Stimulated activated CD8-positive, alpha-beta memory T cell treated with anti-CD3 and anti-CD28 coated beads, Interleukin-12 subunit alpha, Interleukin-12 subunit beta, amount 100 ng/mL, for 24 hours (primary cell): ENCODE results near the gene ZCCHC14.
"Not testable (repeated sequence)": the region's sequence is repeated elsewhere in the genome, so short reads cannot be mapped to it uniquely, and the experiment has no call there.

Experiments used
- DNase-seq: peaks from one replicate; pipeline ENCODE4 v3.0.0-alpha.2; 2020; ENCODE audit errors: extremely low read depth

ZCCHC14 gene

DNA sequence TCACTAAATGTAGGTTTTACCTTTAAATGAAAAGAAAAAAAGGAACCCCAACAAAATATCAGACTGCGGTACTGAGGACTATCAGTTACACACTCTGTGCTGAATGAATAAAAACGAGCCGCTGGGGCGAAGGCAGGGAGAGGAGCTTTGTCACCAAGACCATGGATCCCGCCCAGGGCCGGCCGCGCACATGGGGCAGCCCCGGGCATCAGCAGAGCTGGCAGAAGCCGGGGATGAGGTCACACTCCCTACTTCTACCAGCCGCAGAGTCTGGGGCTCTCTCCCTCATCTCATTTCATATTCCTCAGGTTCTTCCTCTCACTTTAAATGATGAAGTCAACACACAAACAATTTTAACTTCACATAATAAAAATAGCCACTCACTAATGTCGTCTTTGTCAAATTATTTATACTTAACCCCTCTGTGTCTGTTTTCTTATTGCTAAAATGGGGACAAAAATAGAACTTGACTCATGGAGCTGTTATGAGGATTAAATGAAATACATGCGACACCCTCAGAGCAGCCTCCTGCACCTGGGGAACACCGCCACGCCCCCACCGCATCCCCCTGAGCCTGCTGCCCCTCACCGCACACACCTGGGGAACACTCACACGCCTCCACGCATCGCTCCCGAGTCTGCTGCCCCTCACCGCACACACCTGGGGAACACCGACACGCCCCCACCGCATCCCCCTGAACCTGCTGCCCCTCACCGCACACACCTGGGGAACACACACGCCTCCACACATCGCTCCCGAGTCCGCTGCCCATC lies 15.4 kb downstream of the ZCCHC14 start:
- not testable (repeated sequence) for DNase-seq

DNA sequence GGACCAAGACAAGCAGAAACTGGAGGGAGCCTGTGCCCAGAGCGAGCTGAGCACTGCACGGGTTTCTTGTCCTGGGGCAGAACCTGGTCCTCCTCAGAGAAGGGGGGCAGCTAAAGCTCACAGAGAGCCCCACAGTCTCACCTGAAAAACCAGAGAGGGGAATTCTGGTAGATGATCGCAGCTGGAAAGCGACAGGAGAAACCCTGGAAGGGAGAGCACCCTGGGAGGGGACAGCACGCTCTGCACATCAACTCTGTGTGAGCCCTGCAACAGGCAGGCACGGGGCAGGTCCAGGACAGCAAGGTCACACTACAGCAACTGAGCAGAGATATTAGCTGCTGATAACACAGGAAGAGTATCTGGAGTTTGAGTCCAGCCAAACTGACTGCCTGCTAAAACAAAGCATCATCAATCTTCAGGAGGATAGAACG lies 18.2 kb downstream of the ZCCHC14 start:
- DNase-seq = no peak

DNA sequence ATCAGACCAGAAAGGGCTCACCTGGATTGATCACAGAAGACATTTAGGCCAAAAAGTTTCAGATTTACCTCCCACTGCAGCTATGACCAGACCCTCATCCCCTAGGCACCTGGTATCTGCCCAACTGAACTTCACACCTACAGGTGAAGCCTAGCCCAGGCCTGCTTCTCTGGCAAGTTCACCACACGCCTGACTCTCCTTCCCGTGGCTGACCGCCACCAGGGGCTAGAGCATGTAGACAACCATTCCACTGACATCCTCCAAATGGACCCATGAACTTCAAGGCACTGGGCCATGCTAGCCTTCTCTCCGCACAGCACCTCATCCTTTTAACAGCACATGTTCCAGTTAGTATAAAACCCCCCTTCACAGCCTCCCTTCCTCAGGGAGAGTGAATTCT lies 18.8 kb downstream of the ZCCHC14 start:
- DNase-seq = no peak

DNA sequence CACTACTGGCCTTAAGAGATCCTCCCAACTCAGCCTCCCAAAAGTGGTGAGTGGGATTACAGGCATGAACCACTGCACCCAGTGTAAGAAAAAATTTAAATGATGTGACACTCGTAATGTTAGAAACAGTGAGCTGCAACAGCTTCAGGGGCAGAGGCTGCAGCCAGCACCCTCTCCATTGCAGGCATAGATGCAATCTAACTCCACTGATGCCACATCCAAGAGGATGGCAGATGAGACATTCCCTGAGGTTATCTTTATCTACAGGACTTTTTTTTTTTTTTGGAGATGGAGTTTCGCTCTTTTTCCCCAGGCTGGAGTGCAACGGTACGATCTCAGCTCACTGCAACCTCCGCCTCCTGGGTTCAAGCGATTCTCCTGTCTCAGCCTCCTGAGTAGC lies 19.9 kb downstream of the ZCCHC14 start:
- no peak for DNase-seq

DNA sequence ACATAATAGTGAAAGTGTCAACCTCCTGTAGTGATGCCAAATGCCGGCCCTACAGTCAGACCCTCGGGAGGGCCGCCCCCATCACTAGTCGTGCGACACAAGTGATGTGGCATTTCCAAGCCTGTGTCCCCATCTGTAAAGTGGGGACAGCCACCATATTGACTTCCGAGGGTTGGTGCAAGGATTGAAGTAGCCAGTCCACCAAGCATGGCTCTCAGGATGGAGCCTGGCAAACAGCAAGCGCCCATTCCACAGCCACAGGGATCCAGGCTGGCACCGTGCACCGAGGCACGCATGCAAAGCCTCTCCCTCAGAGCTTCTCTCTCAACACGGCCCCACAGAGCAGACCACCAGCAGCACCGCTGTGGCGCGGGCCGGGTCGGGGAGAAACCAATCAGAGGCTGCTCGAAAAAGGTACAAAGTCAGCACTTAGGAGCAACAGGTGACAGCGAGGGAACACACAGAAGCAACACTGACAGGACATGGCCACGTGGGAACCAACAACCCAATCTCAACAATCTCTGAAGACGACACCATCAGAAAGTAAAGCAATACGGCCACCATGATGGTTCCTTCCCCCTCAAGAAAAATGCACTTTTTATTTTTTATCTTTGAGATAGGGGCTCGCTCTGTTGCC lies 20.6 kb downstream of the ZCCHC14 start:
- DNase-seq = no peak

DNA sequence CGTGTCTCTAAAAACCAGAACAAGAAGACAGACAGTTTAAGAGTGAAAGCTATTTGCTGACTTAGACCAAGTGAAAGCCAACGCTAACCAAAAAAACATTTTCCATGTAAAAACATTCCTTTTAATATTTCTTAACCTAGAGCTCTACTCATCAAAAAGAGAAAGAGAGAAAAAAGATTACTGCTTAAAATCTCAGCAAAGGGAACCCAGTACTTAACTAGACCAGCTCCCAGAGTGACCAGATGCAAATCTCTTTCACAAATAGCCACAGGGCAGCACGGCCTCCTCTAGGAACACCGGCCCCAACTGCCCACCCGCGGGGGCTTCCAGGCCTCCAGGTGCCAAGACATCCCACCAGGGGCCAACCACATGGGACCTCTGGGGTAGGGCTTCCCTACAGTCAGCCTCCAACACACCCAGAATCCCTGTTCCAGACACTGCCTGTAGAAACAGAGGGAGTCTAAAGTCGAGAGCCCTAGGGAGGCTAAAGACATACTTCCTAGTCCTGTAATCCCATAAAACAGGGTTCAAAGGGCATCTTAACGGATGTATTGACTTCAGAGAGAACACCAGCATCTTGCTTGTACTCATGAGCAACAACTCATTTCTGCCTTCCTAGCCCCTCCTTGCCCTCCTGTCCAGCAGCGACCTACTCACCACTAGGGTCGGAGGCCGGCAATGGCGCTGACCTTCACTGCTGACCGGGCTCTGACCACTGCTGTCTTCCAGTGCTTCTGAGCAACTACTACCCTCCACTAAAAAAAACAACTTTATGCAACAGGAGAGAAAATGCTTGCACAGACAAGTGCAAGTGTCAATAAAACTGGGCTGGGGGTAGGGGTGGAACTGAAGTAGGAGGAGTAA lies 21.3 kb downstream of the ZCCHC14 start:
- DNase-seq = no peak

DNA sequence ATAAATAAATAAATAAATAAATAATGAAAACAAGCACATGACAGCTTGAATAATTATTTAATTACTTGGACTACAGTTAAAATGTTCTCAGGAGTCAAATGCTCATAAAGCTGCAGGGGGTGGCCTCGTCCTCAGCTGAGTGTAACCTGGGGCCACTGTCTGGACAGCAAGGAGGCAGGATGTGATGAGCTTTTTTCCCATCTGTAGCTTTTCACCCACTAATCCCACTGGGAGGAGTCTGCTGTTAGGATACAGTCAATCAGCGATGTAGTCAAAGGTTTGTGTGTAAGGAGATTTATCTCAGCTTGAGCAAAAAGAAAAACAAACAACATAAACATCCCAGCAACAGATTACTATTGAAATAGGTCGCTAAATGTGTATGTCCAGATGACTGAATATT lies 22.5 kb downstream of the ZCCHC14 start:
- no peak for DNase-seq

DNA sequence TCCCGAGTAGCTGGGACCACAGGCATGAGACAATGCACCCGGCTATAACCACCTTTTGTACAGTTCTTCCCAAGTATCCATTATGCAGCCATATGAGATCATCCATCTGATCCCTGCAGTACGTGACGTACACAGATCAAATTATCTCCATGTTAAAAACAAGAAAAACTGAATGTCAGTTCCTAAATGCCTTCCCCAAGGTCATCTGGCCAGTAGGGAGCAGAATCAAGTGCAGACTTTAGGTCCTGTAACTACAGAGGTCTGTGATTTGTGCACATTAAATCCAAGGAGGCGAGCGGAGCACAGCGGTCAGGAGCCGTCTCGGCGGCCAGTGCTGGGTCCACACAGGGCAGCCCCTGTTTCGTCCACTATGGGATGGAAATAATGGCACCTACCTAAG lies 23.7 kb downstream of the ZCCHC14 start:
- DNase-seq = no peak

DNA sequence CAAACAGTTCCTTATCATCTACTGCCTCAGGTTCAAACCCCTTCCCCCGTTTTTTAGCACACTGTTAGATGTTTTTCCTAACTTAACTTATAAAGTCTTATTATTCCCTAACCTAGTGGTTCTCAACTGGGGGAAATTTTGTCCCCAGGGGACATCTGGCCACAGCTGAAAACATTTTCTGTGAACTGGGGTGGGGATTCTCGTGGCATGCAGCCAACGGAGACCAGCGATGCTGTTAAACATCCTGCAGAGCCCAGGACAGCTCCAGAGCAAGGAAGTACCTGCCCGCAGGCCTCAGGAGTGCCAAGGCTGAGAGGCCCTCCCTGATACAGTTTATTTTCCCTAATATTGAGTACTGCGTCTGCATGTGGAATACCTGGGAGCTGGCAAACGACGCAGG lies 24.3 kb downstream of the ZCCHC14 start:
- no peak for DNase-seq

DNA sequence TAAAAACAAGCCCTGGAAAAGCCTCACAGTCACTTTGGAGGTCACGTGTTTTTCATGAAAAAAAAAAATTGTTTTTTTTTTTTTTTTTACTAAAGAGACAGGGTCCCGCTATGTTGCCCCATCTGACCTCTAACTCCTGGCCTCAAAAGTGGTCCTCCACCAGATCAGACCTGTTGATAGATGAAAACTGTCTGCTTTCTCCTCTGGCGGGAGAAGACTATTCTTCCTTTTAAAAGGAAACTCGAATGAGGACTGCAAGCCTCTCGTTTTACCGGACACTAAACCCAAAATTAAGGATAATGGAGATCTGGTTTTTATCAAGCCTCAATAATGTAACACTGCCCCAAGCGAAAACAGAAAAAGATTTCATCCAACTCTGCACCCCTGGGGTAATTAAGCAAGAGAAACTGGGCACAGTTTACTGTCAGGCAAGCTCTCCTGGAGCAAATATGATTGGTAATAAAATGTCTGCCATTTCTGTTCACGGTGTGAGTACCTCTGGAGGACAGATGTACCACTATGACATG lies 25.8 kb downstream of the ZCCHC14 start:
- no peak for DNase-seq

DNA sequence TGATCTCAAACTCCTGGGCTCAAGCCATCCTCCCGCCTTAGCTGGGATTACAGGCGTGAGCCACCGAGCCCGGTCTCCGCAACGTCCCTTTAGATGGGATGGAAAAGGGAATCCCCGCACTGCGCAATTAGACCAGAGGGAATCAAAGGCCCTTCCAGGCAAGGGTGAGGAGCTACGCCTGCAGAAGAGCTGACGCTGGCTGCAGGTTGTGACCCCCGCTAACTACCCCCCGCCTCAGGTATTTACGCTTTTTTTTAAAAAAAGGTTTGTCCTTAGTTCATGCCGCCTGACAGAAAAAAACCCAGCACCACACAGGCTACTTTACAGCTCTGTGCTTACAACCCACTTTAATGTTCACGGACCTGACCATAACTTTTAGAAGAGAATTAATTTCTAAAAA lies 26.9 kb downstream of the ZCCHC14 start:
- no peak for DNase-seq

DNA sequence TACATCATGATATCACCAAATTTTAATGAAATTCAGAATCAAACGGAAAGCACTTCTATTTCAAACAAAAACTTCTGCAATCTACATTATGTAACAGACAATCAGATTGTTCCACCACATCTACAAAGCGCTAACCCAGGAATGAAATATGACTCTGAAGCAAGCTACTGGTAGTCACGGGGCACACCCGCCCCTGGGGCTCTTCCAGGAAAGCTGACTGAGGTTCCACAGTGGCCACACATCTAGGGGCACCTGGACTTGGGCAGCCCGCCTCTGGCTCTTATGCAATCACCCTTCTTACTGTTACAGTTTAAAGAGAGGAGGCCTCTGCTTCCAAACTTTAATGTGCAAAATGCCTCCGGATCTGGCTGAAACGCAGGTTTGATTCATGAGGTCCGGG lies 27.5 kb downstream of the ZCCHC14 start:
- DNase-seq = no peak

DNA sequence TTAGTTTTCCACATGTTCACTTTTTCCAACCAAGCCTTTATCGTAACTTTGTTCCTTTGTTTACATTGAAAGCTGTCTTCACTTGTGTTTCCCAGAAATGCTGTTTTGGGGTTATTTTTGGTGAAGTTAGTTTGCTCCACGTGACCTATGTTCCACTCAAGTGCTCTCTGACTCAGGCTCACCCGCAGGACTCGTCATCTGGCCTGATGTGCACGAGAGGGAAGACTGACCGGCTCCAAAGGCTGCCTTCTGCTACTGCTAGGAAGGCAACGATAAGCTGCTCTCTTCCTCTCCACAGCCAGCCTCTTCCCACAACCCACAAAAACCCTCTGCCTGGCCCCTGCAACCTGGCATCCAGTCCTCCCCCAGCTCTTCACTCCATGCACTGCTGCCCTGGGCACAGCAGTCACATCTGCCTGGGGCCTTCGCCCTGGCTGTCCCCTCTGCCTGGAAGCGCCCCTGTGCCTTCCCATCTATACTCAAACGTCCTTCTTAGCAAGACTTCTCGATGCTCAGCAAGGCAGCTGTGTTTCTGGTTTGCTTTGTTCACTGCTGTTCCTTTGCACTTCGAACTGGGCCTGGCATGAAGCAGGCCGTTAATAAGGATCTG lies 28.0 kb downstream of the ZCCHC14 start:
- DNase-seq = no peak

DNA sequence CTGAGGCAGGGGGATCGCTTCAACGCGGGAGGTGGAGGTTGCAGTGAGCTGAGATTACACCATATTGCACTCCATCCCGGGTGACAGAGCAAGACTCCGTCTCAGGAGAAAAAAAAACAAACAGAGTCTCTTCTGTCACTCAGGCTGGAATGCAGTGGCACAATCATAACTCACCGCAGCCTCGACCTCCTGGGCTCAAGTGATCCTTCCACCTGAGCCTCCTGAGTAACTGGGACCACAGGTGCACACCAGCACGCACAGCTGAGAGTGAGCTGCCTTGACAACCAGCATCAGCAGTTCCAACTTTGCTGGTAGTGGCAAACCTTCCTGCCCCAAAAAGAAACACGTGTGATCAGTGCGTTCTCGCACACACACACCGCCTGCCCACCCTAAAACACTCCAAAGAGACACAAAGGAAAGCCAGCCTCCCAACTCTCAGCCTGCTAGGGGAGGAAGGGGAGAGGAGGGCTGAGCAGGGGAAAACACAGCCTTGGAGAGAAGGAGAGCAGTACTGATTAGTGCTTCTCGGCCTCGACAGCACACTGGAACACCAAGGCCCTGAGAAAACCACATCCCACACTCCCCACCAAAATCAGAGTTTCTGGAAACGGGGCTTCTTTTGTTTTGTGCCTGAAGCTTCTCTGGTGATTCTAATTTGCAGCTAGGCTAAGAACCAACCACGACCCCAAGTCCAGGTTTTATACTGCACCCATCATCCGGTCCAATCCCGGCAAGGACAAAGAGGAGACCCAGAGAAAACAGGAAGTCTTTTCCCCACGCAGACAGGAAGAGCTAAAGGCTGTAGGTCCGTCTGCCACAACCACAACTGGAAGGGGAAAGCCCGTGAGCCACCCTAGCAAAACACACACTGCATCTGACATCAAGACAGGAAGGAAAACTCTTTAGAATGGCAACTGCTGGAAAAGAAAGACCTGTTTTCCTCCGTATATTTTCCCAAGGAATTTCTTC lies 28.8 kb downstream of the ZCCHC14 start:
- no peak for DNase-seq

DNA sequence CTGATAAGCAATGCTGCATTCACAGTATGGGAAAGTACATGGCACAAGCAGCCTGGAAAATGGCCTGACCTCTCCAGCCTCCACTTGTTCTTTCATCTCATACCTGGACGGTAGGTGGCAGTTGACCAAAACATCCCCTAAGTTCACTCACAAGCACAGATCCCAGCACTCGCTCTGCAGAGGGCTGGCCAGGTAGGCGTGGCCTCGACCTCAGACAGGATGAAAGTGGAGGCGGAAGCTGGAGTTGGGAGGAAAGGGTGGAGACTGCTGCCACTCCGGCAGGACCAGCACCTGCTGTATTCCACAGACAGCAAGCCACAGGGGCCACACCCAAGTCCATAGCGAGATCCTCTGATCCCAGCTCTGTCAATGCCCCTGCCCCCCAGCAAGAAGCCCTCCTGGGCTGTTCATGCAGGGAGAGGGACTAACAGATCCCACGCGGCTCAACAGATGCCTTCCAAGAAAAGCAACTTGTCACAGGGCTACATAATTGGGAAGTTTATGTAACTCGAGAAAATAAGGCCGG lies 31.3 kb downstream of the ZCCHC14 start:
- no peak for DNase-seq

DNA sequence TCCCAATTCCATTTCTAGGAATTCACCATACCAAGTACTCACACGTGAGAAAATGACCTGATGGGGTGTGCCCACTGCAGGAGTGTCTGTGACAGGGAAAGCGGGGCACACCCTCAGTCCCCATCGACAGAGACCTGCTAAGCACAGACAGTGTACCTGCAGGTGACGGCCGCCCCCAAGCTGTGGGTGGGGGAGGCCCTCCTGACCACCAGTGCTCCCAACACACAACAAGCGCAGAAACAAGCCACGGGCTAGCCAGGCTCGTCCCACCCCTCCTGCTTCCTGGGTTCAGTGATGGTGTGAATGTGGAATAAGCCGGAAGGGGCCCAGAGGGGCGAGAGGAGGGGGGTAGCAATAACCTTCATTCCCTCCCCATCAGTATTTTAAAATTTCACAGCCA lies 31.9 kb downstream of the ZCCHC14 start:
- no peak for DNase-seq

DNA sequence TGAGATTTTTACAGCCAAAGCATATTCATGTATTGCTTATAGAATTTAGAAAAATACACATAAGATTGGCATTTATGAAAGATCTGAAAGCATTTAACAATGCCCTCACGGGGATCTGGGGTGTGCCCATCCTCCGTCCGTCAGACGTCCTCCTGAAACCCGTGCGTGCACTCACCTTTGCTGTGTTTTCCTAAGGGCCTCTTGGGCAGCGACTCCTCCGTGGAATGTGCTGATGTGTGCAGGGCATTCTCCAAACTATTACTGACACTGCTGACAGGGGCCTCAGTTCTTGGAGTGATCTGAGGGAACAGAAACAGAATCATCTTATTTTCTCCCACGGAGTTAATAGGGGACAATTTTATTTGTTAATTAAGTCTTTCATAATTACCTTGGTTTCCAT lies 33.0 kb downstream of the ZCCHC14 start:
- DNase-seq = no peak

DNA sequence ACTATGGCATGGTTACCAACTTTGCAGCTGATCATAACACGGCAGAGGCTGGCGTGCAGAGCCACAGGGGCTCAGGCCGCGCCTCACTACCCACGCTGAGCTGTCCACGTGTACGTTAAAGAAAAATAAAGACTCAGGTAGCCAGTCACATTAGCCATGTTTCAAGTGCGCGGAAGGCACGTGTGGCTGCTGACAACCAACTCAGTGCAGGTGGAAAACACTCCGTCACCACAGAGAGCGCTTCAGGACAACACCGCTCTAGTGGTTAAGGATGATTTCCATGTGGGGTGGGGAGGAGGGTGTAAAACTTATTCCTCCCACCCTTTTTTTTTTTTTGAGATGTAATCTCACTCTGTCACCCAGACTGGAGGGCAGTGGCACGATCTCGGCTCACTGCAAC lies 33.8 kb downstream of the ZCCHC14 start:
- no peak for DNase-seq

DNA sequence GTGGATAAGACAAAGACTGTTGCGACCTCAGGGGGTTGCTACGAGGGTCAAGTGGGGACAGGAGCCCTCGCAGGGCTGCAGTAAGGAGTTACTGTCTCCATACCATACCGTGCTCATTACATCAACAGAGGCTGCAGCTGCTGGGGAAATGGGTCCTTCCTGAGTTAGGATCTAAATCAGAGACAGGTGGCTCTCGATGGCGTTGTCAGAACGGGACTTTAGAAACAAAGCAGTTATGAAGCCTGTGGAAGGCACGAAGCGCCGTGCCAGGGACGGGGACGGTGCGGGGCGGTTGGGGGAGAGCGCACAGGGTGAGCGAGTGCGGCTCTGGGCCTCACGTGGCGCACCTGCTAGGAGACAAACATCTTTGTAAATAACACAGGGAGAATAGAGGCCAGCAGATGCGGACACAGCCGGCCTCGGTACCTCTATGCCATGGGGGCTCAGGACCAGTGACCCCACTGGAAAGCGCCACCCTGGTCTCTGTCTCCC lies 34.4 kb downstream of the ZCCHC14 start:
- no peak for DNase-seq

DNA sequence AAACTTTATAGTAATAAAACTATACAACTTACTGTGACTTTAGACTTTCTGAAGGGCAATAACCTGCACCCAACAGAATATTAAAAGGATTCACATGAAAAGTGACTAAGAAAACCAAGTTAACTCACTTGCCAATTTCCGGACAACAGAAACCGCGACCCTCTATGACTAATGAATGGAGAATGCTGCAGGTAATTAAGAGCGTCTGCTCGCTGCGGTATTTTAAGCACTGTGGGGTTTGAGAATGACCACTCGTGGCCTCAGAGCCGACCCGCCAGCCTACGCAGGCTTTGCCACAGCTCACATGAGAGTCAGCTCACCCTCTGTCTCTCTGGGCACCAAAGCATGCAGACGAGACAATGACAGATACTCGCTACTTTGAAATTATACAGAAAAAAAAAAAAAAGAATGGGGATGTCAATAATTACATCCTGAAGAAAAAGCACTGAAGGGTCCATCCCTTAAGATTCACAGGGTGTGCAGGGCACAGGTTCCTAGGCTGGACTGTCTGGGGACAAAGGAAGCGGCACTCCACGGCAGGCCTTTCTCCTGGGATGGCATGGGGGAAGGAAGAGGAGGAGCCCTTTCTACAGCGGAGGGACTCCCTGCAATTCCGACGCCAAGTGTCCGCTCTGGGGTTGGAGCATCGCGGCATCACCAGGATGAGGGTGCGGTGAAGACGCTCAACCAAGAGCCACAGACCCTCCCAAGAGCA lies 35.0 kb downstream of the ZCCHC14 start:
- no peak for DNase-seq
